ENCODE measurements around the gene GSE1.

The GSE1 gene

DNA sequence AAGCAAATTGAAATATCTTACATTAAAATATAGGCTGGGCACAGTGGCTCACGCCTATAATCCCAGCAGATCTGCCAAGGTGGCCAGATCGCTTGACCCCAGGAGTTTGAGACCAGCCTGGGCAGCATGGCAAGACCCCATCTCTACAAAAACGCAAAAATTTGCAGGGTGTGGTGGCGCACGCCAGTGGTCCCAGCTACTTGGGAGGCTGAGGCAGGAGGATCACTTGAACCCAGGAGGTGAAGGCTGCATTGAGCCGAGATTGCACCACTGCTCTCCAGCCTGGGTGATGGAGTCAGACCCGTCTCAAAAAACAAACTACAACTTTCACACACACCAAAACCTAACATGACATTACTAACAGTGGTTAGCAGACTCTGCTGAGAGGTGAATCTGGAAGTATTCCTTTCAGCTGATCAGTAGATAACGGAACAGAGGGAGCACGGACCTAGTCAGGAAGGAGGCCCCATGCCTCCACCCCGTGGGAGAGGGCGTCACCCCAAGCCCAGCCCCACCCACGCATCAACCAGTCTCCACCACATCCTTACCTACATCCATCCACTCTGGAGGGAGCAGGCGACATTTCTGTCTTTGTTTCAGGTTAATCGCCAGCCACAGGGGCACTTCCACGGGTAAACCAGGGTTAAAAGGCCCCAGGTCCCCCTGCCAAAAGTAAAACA lies 73.9 kb downstream of the GSE1 start:
- Histone ChIP-seq H3K9me3 (ENCODE audit: control insufficient read depth, insufficient read depth, low read depth, low read length) (no peaks in the 10 kb centered on the region), H3K36me3 (ENCODE audit: control insufficient read depth in 2 of 2, insufficient read depth in 1 of 2, low read length in 2 of 2) (peaks cover 14 to 47% of the 10 kb centered on the region in 2 experiments; a peak in 2 of 3 replicates), H3K27ac (ENCODE audit: extremely low read depth, low read depth, low read length) (no peak overlapping the region), H3K4me1 (ENCODE audit: control insufficient read depth, insufficient read depth, low read length) (no peaks in the 10 kb centered on the region; the same call in 1 of the 2 replicates), H3K4me3 (ENCODE audit: low read depth, low read length) (no peak overlapping the region)
- CTCF ChIA-PET: interaction anchor here (1.8 kb wide), 1 partner anchor 30 kb away, joined by 9 read pairs; no protein-coding TSS in a partner anchor
- TF ChIP-seq KLF1 (tag by site-specific recombination; IDR thresholded peaks at IDR 0.05) (peak; percentile 83), MYNN (tag by site-specific recombination; IDR thresholded peaks at IDR 0.05; ENCODE audit: borderline replicate concordance) (no peak), ZNF121 (tag by site-specific recombination; IDR thresholded peaks at IDR 0.05) (peak; percentile 60), ZBTB20 (tag by site-specific recombination; IDR thresholded peaks at IDR 0.05) (no peak), ZFHX2 (tag by site-specific recombination; conservative IDR thresholded peaks at IDR 0.05) (peak; percentile 38), PRDM1 (tag by site-specific recombination; IDR thresholded peaks at IDR 0.05) (0 out of 2 replicates have a peak, but pooled peaks have one; percentile 33)
- POLR2A ChIA-PET: no interaction called here

DNA sequence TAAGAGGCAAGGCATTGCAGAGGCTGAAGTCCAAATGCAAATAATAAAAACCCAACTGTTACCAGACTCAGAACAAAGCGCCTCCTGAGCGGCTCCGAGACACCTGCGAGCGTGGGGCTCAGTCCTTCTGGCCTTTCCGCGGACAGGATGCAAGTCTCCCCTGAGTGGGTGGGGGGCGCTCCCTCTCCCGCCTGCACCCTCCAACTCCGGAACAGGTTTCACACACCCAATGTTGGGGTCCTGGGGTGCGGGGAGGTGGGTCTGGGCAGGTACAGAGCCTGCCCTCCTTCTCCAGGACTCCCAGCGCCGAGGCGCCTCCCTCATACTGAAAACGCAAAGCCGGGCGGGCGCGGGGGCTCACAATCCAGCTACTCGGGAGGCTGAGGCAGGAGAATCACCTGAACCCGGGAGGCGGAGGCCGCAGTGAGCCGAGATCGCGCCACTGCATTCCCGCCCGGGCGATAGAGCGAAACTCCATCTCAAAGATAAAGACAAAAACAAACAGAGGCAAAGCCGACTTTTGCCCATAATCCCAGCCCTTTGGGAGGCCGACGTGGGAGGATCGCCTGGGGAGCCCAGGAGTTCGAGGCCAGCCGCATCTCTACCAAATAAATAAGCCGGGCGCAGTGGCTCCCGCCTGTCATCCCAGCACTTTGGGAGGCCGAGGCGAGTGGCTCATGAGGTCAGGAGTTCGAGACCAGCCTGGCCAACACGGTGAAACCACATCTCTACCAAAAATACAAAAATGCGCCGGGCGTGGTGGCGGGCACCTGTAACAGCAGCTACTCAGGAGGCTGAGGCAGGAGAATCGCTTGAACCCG lies 74.7 kb downstream of the GSE1 start:
- POLR2A ChIA-PET: interaction anchor here (1.1 kb wide), 1 partner anchor 12 kb away, joined by 5 read pairs; no protein-coding TSS in a partner anchor
- peak overlapping the region; percentile 67 for H3K4me3 ChIP-seq (ENCODE audit: low read depth, low read length)
- CTCF ChIA-PET: interaction anchor here (0.8 kb wide), 1 partner anchor 268 kb away, joined by 3 read pairs; no protein-coding TSS in a partner anchor
- H3K27ac ChIP-seq (ENCODE audit: extremely low read depth, low read depth, low read length): peak overlapping the region; percentile 87; the same call in 1 of the 2 replicates
- no peaks in the 10 kb centered on the region; the same call in 1 of the 2 replicates for H3K4me1 ChIP-seq (ENCODE audit: control insufficient read depth, insufficient read depth, low read length)
- TF ChIP-seq ZNF341 (tag by site-specific recombination; IDR thresholded peaks at IDR 0.05; ENCODE audit: low read depth): peak; percentile 37; the same call in 1 of the 2 replicates
- TF ChIP-seq, protein P1, sequence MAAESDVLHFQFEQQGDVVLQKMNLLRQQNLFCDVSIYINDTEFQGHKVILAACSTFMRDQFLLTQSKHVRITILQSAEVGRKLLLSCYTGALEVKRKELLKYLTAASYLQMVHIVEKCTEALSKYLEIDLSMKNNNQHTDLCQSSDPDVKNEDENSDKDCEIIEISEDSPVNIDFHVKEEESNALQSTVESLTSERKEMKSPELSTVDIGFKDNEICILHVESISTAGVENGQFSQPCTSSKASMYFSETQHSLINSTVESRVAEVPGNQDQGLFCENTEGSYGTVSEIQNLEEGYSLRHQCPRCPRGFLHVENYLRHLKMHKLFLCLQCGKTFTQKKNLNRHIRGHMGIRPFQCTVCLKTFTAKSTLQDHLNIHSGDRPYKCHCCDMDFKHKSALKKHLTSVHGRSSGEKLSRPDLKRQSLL (tag by site-specific recombination; IDR thresholded peaks at IDR 0.05): peak; percentile 33; the same call in 1 of the 2 replicates
- TF ChIP-seq BCL11A (tag by site-specific recombination; IDR thresholded peaks at IDR 0.05; ENCODE audit: low read depth): no peak
- H3K9me3 ChIP-seq (ENCODE audit: control insufficient read depth, insufficient read depth, low read depth, low read length): no peaks in the 10 kb centered on the region
- peaks cover 14 to 39% of the 10 kb centered on the region in 2 experiments; a peak in 2 of 3 replicates for H3K36me3 ChIP-seq (ENCODE audit: control insufficient read depth in 2 of 2, insufficient read depth in 1 of 2, low read length in 2 of 2)

DNA sequence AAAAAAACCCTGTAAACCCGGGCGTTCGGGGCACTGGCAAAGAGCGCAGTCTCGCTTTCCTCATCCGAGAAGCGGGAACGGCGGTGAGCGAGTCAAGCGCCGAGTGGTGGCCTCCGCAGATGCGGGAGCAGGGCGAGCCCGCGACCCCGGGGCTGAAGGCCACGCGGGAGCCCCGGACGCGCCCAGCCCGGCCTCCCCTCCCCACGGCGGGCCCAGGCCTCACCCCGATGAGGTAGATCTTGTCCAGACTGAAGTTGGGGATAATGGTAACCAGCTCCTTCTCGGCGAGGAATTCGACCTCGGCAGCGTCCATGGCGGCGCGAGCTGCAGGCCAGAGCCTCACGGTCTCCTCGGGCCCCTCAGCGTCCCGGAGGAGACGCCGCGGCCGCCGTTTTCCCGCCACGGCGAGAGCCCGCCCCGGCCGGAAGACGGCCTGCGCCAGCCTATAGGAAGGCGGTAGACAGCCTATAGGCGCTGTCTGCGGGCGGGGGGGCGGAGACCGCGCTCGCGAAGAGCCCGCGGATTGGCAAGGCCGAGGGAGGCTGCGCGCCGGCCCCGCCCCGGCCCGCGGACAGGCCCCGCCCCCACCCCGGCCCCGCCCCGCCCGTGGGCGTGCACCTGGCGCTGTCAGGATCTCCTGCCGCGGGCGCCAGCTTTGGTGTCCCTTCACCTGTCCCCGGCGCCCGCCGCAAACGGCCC lies 75.6 kb downstream of the GSE1 start, which contains the start of gene GINS2:
GINS2 (minus strand) TSS at position 369 of the 699 bp plus-strand sequence; CDS start at position 313, 56 bp downstream.
- Histone ChIP-seq H3K27ac (ENCODE audit: extremely low read depth, low read depth, low read length) (peak within 1 kb of the TSS; percentile 87), H3K36me3 (ENCODE audit: control insufficient read depth in 2 of 2, insufficient read depth in 1 of 2, low read length in 2 of 2) (peaks cover 13 to 30% of the 10 kb centered on the region in 2 experiments; a peak in 2 of 3 replicates), H3K4me3 (ENCODE audit: low read depth, low read length) (peak within 1 kb of the TSS; percentile 67), H3K9me3 (ENCODE audit: control insufficient read depth, insufficient read depth, low read depth, low read length) (no peaks in the 10 kb centered on the region), H3K4me1 (ENCODE audit: control insufficient read depth, insufficient read depth, low read length) (no peaks in the 10 kb centered on the region; the same call in 1 of the 2 replicates)
- ChIA-PET POLR2A (interaction anchor here (0.5 to 1.1 kb wide), 2 partner anchors 13 to 49 kb away, joined by 3 to 5 read pairs; no protein-coding TSS in a partner anchor), CTCF (interaction anchor here (0.8 to 1.2 kb wide), 3 partner anchors 30 to 269 kb away, joined by 3 to 6 read pairs (median 3); no protein-coding TSS in a partner anchor)
- TF ChIP-seq ZNF555 (tag by site-specific recombination; conservative IDR thresholded peaks at IDR 0.05): no peak
- TF ChIP-seq OSR2 (tag by site-specific recombination; IDR thresholded peaks at IDR 0.05): no peak
- no peak for TF ChIP-seq SALL2 (tag by site-specific recombination; IDR thresholded peaks at IDR 0.05; ENCODE audit: borderline replicate concordance)
- peak; percentile 77 for TF ChIP-seq KLF8 (tag by site-specific recombination; IDR thresholded peaks at IDR 0.05)
- no peak for TF ChIP-seq ZNF426 (tag by site-specific recombination; IDR thresholded peaks at IDR 0.05)
- TF ChIP-seq ZNF423 (tag by site-specific recombination; IDR thresholded peaks at IDR 0.05): no peak
- no peak for TF ChIP-seq OVOL3 (tag by site-specific recombination; IDR thresholded peaks at IDR 0.05)
- no peak for TF ChIP-seq PRDM1 (tag by site-specific recombination; IDR thresholded peaks at IDR 0.05)
- TF ChIP-seq ZNF404 (tag by site-specific recombination; IDR thresholded peaks at IDR 0.05): no peak
- no peak for TF ChIP-seq ZNF223 (tag by site-specific recombination; IDR thresholded peaks at IDR 0.05)
- TF ChIP-seq ZXDB (tag by site-specific recombination; IDR thresholded peaks at IDR 0.05): peak; percentile 74
- TF ChIP-seq, protein P2, sequence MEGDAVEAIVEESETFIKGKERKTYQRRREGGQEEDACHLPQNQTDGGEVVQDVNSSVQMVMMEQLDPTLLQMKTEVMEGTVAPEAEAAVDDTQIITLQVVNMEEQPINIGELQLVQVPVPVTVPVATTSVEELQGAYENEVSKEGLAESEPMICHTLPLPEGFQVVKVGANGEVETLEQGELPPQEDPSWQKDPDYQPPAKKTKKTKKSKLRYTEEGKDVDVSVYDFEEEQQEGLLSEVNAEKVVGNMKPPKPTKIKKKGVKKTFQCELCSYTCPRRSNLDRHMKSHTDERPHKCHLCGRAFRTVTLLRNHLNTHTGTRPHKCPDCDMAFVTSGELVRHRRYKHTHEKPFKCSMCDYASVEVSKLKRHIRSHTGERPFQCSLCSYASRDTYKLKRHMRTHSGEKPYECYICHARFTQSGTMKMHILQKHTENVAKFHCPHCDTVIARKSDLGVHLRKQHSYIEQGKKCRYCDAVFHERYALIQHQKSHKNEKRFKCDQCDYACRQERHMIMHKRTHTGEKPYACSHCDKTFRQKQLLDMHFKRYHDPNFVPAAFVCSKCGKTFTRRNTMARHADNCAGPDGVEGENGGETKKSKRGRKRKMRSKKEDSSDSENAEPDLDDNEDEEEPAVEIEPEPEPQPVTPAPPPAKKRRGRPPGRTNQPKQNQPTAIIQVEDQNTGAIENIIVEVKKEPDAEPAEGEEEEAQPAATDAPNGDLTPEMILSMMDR (tag by site-specific recombination; IDR thresholded peaks at IDR 0.05): 0 out of 2 replicates have a peak, but pooled peaks have one; percentile 12
- TF ChIP-seq ZNF514 (tag by site-specific recombination; IDR thresholded peaks at IDR 0.05): no peak
- no peak for TF ChIP-seq ZSCAN23 (tag by site-specific recombination; IDR thresholded peaks at IDR 0.05)
- TF ChIP-seq, protein P3, sequence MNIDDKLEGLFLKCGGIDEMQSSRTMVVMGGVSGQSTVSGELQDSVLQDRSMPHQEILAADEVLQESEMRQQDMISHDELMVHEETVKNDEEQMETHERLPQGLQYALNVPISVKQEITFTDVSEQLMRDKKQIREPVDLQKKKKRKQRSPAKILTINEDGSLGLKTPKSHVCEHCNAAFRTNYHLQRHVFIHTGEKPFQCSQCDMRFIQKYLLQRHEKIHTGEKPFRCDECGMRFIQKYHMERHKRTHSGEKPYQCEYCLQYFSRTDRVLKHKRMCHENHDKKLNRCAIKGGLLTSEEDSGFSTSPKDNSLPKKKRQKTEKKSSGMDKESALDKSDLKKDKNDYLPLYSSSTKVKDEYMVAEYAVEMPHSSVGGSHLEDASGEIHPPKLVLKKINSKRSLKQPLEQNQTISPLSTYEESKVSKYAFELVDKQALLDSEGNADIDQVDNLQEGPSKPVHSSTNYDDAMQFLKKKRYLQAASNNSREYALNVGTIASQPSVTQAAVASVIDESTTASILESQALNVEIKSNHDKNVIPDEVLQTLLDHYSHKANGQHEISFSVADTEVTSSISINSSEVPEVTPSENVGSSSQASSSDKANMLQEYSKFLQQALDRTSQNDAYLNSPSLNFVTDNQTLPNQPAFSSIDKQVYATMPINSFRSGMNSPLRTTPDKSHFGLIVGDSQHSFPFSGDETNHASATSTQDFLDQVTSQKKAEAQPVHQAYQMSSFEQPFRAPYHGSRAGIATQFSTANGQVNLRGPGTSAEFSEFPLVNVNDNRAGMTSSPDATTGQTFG (tag by site-specific recombination; IDR thresholded peaks at IDR 0.05; ENCODE audit: borderline replicate concordance): no peak
